Calu3 (cell line): Measurements from ENCODE around the gene DLST. TPM values are rescaled to one million over a fixed set of nuclear protein-coding genes. Genes with fewer than 3 reads are reported as not detected.

Experiments used
- Bru-seq: library from RNA; stranded (reverse); fragments of 400-500 nt; gene quantifications from one replicate; lab custom pipeline; 2021; lab: Mats Ljungman, UMichigan
- BruChase-seq, 2 experiments: library from RNA; stranded (reverse); fragments of 400-500 nt; gene quantifications; one replicate each; lab custom pipeline; 2021; lab: Mats Ljungman, UMichigan
- BruUV-seq: library from RNA; stranded (reverse); fragments of 400-500 nt; replicated peaks from 2 replicates; lab custom pipeline; 2021; lab: Mats Ljungman, UMichigan
- CTCF ChIA-PET: fragments of 300-600 bp; sonication (Branson Sonifier 250); formaldehyde crosslinking; loops from one replicate; lab custom pipeline; 2022; ENCODE audit warnings: antibody characterized with exemption; lab: Charles Lee
- DNase-seq: peaks from one replicate; pipeline ENCODE4 v3.0.0; 2022
- H3K27ac Mint-ChIP-seq: one replicate; pipeline ENCODE4 v1.8.0; 2022; ENCODE audit warnings: mixed read lengths; ENCODE audit not compliant: unreplicated experiment
- H3K27me3 Mint-ChIP-seq: one replicate; pipeline ENCODE4 v1.8.0; 2022; ENCODE audit warnings: mixed read lengths; ENCODE audit not compliant: unreplicated experiment
- H3K36me3 Mint-ChIP-seq: one replicate; pipeline ENCODE4 v1.8.0; 2022; ENCODE audit warnings: mild to moderate bottlenecking, moderate library complexity, mixed read lengths; ENCODE audit not compliant: insufficient read depth, unreplicated experiment
- H3K4me1 Mint-ChIP-seq: one replicate; pipeline ENCODE4 v1.8.0; 2022; ENCODE audit warnings: mild to moderate bottlenecking, low read depth, mixed read lengths; ENCODE audit not compliant: unreplicated experiment
- H3K4me3 Mint-ChIP-seq: one replicate; pipeline ENCODE4 v1.8.0; 2022; ENCODE audit warnings: mild to moderate bottlenecking, low read depth, moderate library complexity, mixed read lengths; ENCODE audit not compliant: unreplicated experiment
- H3K9me3 Mint-ChIP-seq: one replicate; pipeline ENCODE4 v1.8.0; 2022; ENCODE audit warnings: low read depth, mixed read lengths; ENCODE audit not compliant: unreplicated experiment
- intact Hi-C: fragments of 100-400 bp; cut with micrococcal nuclease; formaldehyde crosslinking; loops from one replicate; pipeline ENCODE4 v1.10.0; 2022; ENCODE audit not compliant: unreplicated experiment
- long read RNA-seq: library from polyadenylated mRNA; stranded (forward); transcript quantifications from one replicate; pipeline ENCODE4 v2.0.0, GENCODE V29; 2022
- total RNA-seq: library from RNA; stranded (reverse); gene quantifications from 2 replicates; pipeline ENCODE4 v1.2.3, GENCODE V29; 2022
- TF ChIP-seq, protein P1 (sequence below): fragments of 200-600 bp; IDR thresholded peaks from one replicate; pipeline ENCODE4 v1.8.0; 2022; ENCODE audit warnings: antibody characterized with exemption; ENCODE audit not compliant: unreplicated experiment

Gene DLST
- total RNA-seq (84.2 and 89.1 TPM in 2 replicates), Bru-seq, nascent RNA (percentile 91 among the genes with signal in this experiment), BruChase-seq, experiment 1, labeled RNA remaining after a 6-hour chase (percentile 89 among the genes with signal in this experiment), BruChase-seq, experiment 2, labeled RNA remaining after a 2-hour chase (percentile 90 among the genes with signal in this experiment)
- long read RNA-seq, partial matches to known transcripts = 0 of 3 reads
- long read RNA-seq, other reads (novel, unspliced or antisense) = 2 of 3 reads

DNA sequence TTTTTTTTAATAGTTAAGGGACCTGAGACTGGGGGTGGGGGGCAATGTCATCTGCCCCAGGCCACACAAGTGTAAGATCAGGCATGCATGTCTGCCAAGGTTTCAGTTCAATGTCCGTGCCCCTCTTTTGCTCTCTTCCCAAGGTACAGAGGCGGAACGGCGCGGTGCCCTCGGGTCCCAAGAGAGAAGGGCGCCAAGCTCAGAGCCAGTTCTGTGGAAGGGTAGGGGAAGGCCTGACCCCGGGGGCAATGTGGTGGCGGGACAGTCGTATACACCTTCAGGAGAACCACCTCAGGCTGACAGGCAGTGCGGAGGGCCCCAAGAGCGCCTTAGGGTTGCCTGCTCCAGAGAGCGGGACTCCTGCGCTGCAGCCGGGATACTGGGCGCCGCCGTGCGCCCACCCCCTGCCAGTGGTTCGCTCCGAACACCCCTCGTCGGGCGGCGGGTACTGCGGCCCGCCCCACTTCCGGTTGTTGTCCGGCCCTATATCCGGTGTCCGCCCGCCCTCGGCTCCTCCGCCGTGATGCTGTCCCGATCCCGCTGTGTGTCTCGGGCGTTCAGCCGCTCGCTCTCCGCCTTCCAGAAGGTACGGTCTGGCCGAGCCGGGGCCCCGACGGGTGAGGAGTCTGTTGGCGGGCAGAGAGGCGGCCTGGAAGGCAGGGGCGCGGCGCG is at the start of gene DLST:
DLST (plus strand) TSS at position 486 of the 672 bp plus-strand sequence; CDS start at position 524, 38 bp downstream.
- TF ChIP-seq, protein P1, sequence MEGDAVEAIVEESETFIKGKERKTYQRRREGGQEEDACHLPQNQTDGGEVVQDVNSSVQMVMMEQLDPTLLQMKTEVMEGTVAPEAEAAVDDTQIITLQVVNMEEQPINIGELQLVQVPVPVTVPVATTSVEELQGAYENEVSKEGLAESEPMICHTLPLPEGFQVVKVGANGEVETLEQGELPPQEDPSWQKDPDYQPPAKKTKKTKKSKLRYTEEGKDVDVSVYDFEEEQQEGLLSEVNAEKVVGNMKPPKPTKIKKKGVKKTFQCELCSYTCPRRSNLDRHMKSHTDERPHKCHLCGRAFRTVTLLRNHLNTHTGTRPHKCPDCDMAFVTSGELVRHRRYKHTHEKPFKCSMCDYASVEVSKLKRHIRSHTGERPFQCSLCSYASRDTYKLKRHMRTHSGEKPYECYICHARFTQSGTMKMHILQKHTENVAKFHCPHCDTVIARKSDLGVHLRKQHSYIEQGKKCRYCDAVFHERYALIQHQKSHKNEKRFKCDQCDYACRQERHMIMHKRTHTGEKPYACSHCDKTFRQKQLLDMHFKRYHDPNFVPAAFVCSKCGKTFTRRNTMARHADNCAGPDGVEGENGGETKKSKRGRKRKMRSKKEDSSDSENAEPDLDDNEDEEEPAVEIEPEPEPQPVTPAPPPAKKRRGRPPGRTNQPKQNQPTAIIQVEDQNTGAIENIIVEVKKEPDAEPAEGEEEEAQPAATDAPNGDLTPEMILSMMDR = no peak
- Mint-ChIP-seq H3K9me3 (no peaks in the 10 kb centered on the region), H3K4me3 (peak within 1 kb of the TSS; percentile 95), H3K36me3 (peaks cover 41% of the 10 kb centered on the region), H3K4me1 (peaks cover 49% of the 10 kb centered on the region), H3K27ac (peak within 1 kb of the TSS; percentile 92), H3K27me3 (no peaks in the 10 kb centered on the region)
- BruUV-seq = no TSS peak
- intact Hi-C loops = no loop called here
- DNase-seq = peak; percentile 92
- CTCF ChIA-PET = interaction anchor here (0.6 to 1.6 kb wide), 3 partner anchors 9 to 21 kb away, joined by 3 to 12 read pairs (median 3); no protein-coding TSS in a partner anchor

DNA sequence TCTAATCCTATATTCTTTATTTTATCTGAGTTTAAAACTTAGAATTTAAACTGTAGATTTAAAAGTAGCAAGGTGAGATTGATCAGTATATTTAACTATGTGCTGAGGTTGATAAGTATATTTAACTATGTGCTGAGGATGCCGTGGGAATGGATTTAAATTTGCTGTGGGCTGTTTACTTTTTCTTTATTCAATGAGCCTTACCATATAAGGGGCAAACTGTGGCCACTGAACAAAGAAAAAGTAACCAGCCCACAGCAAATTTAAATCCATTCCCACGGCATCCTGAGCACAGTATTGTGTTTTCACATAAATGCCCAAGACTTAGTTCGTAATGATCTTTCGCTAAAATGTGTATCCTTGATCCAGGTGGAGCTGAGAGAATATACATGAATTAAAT is 48.9 kb upstream of the DLST start:
- no peaks in the 10 kb centered on the region for H3K4me1 Mint-ChIP-seq
- H3K27ac Mint-ChIP-seq = no peak overlapping the region
- intact Hi-C loops = no loop called here
- H3K27me3 Mint-ChIP-seq = no peaks in the 10 kb centered on the region
- no TSS peak for BruUV-seq
- H3K36me3 Mint-ChIP-seq = no peaks in the 10 kb centered on the region
- DNase-seq = no peak
- no peaks in the 10 kb centered on the region for H3K9me3 Mint-ChIP-seq
- TF ChIP-seq, protein P1 = no peak
- no peak overlapping the region for H3K4me3 Mint-ChIP-seq
- CTCF ChIA-PET = no interaction called here

DNA sequence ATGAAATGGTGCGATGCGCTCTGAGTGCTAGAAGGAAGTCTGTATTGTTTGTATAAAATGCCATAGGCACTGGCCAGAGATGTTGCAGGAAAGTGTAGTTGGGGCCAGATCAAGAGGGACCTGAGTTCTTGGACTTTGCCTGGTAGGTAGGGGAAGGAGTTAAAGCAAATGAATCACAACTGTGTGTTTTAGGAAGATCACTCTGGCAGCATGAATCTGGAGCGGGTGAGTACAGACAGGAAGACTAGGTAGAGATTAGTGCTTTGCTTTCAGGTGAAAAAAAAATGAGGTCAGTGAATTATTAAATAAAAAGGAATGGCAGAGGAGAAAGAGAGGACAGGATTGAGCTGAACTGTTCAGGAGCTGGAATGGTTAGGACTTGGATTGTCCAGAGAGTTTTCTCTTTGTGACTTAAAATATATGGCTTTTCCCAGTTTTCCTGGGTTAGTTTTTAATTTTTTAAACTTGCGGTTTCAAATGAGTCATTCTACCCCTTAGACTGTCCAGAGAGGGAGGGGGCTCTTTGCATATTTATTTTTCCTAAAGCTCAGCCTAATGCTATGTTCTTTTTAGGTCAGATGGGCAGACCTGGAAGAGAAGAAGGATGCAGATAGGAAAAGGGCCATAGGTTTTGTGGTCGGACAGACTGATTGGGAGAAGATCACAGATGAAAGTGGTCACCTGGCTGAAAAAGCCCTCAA is 46.9 kb upstream of the DLST start:
- TF ChIP-seq, protein P1 = no peak
- intact Hi-C loops = no loop called here
- Mint-ChIP-seq H3K4me1 (no peaks in the 10 kb centered on the region), H3K9me3 (no peaks in the 10 kb centered on the region), H3K4me3 (no peak overlapping the region), H3K27me3 (no peaks in the 10 kb centered on the region), H3K27ac (no peak overlapping the region), H3K36me3 (no peaks in the 10 kb centered on the region)
- no peak for DNase-seq
- BruUV-seq = no TSS peak
- CTCF ChIA-PET = no interaction called here

DNA sequence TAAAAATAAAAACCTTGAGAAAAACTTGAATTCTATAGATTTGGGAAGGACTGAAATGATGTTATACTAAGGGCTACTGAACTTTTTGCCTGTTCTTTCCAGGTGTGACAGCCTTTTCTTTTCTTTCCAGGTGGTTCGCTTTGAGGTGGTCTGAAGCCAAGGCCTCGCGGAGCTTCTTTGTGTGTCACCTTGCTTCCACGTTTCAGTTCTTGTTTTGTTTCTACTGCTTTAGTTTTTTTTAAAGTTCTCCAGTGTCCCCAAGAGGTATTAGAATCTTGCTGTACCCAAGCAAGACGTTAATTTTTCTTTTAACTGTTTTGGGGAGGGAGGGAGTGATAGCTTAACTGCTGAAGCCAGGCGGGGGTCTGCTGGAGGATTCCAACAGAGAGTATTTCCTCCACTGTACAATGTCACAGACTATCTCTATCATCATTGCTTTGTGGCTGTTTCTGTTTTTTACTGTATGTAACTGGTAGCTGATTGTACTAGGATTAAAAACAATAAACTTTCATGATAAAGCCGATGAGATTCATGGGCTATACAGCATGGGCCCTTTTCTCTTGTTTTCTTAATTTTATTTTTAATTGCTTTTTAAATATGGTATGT is 46.0 kb upstream of the DLST start:
- H3K4me1 Mint-ChIP-seq = no peaks in the 10 kb centered on the region
- TF ChIP-seq, protein P1 = no peak
- no peak overlapping the region for H3K4me3 Mint-ChIP-seq
- BruUV-seq = TSS peak; percentile 44
- H3K27ac Mint-ChIP-seq = no peak overlapping the region
- CTCF ChIA-PET = no interaction called here
- no peaks in the 10 kb centered on the region for H3K27me3 Mint-ChIP-seq
- no peaks in the 10 kb centered on the region for H3K9me3 Mint-ChIP-seq
- intact Hi-C loops = no loop called here
- DNase-seq = no peak
- H3K36me3 Mint-ChIP-seq = no peaks in the 10 kb centered on the region
